Measurements from ENCODE around the gene SPATA19.

Gene SPATA19

DNA sequence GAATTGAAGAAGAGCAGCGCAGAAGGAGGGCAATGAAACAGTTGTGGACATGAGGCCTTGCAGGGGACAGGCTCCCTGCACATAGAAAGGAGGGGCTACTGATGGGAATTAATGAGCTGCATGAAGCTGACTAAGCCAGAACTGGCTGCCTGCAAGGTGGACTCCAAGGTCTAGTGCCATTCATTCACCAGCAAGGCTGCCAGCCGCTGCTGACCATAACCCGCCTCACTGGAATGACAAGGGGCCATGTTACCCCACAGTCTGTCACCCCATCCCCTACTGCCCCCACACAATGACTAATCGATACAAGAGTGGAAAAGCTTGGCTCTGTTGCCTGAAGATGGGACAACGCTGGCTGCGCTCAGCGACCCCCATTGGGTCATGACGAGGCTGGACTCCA is 44.6 kb downstream of the SPATA19 start:
- Histone ChIP-seq H3K36me3 (ENCODE audit: insufficient read depth, low read length) (no peaks in the 10 kb centered on the region), H4K20me1 (ENCODE audit: insufficient read depth, low read length, poor library complexity, severe bottlenecking) (no peaks in the 10 kb centered on the region), H3K4me2 (ENCODE audit: low read depth, low read length, poor library complexity, severe bottlenecking) (no peak overlapping the region), H3K27me3 (ENCODE audit: insufficient read depth, low read length, poor library complexity, severe bottlenecking) (no peaks in the 10 kb centered on the region), H3K79me2 (ENCODE audit: insufficient read depth, low read length) (no peaks in the 10 kb centered on the region), H2AFZ (ENCODE audit: low read length) (no peak overlapping the region), H3K4me3 (ENCODE audit: low read length, poor library complexity, severe bottlenecking) (no peak overlapping the region), H3K9me3 (ENCODE audit: insufficient read depth, low read depth, low read length) (peaks cover 3% of the 10 kb centered on the region; the same call in 1 of the 2 replicates), H3K4me1 (ENCODE audit: insufficient read depth, low read length, poor library complexity, severe bottlenecking) (no peaks in the 10 kb centered on the region), H3K9me2 (replicated peaks; ENCODE audit: low read depth, low read length) (no peaks in the 10 kb centered on the region), H3K9ac (ENCODE audit: low read depth, low read length, poor library complexity, severe bottlenecking) (no peak overlapping the region), H3F3A (ENCODE audit: low read depth) (no peaks in the 10 kb centered on the region)
- TF ChIP-seq, protein P1, sequence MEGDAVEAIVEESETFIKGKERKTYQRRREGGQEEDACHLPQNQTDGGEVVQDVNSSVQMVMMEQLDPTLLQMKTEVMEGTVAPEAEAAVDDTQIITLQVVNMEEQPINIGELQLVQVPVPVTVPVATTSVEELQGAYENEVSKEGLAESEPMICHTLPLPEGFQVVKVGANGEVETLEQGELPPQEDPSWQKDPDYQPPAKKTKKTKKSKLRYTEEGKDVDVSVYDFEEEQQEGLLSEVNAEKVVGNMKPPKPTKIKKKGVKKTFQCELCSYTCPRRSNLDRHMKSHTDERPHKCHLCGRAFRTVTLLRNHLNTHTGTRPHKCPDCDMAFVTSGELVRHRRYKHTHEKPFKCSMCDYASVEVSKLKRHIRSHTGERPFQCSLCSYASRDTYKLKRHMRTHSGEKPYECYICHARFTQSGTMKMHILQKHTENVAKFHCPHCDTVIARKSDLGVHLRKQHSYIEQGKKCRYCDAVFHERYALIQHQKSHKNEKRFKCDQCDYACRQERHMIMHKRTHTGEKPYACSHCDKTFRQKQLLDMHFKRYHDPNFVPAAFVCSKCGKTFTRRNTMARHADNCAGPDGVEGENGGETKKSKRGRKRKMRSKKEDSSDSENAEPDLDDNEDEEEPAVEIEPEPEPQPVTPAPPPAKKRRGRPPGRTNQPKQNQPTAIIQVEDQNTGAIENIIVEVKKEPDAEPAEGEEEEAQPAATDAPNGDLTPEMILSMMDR (conservative IDR thresholded peaks at IDR 0.05; ENCODE audit: low read length) = no peak
- no peak for TF ChIP-seq EZH2phosphoT487 (IDR thresholded peaks at IDR 0.05; ENCODE audit: borderline replicate concordance)

DNA sequence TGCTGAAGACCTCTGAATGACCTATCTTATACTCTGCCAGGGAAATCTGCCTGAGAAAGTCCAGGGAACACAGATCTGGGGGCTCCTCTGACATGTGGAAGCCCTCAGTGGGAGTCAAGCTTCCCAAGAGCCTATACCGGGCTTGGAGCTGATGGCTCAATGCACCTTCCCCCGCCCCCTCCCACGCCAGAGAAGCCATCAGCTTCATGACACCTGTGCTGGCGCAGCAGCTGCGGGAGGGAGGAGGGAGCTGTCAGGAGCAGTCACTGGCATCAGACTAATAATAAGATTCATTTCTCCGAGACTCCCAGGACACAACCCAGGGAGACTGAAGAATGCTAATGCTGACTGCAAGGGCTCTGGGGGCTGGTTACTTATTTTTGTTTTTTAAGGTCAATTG is 47.8 kb downstream of the SPATA19 start:
- Histone ChIP-seq H3K9me3 (ENCODE audit: insufficient read depth, low read depth, low read length) (peaks cover 9% of the 10 kb centered on the region; the same call in 1 of the 2 replicates), H3K27me3 (ENCODE audit: insufficient read depth, low read length, poor library complexity, severe bottlenecking) (no peaks in the 10 kb centered on the region), H3K9ac (ENCODE audit: low read depth, low read length, poor library complexity, severe bottlenecking) (no peak overlapping the region), H2AFZ (ENCODE audit: low read length) (no peak overlapping the region), H4K20me1 (ENCODE audit: insufficient read depth, low read length, poor library complexity, severe bottlenecking) (no peaks in the 10 kb centered on the region), H3K9me2 (replicated peaks; ENCODE audit: low read depth, low read length) (no peaks in the 10 kb centered on the region), H3K4me3 (ENCODE audit: low read length, poor library complexity, severe bottlenecking) (no peak overlapping the region), H3F3A (ENCODE audit: low read depth) (no peaks in the 10 kb centered on the region), H3K4me2 (ENCODE audit: low read depth, low read length, poor library complexity, severe bottlenecking) (no peak overlapping the region), H3K79me2 (ENCODE audit: insufficient read depth, low read length) (no peaks in the 10 kb centered on the region), H3K36me3 (ENCODE audit: insufficient read depth, low read length) (no peaks in the 10 kb centered on the region), H3K4me1 (ENCODE audit: insufficient read depth, low read length, poor library complexity, severe bottlenecking) (no peaks in the 10 kb centered on the region)
- TF ChIP-seq, protein P1 (conservative IDR thresholded peaks at IDR 0.05; ENCODE audit: low read length) = no peak

DNA sequence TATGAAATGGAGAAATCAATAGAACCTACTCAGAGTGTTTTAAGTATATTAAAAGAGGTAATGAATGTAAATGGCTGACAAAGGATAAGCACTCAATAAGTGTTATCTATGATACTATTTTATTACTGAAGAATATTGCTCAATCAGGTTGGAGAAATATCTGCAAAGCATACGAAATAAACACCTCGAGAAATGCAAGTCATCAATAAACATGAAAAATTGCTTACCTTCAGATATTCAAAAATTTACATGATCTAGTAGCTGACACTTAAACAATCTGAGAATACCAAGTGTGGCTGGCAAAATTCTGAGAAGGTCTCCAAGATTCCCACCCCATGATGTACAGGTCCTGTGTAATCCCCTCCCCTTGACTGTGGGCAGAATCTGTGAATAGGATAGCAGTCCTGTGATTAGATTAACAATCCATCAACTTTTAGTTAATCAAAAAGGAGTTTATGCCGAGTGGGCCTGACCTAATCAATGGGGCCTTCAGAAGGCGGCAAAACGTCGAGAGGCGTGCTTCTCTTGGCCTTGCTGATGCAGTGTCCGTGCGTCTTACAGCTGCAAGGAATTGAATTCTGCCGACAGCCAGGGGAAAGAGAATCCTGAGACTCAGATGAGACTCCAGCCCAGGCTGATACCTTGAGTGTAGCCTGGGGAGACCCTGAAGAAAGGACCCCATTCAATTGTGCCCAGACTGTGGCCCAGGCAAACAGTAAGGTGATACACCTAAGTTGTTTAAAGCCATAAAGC is 49.1 kb downstream of the SPATA19 start:
- no peaks in the 10 kb centered on the region for H3F3A ChIP-seq (ENCODE audit: low read depth)
- peaks cover 12% of the 10 kb centered on the region; the same call in 1 of the 2 replicates for H3K9me3 ChIP-seq (ENCODE audit: insufficient read depth, low read depth, low read length)
- H3K36me3 ChIP-seq (ENCODE audit: insufficient read depth, low read length) = no peaks in the 10 kb centered on the region
- no peak overlapping the region for H3K4me3 ChIP-seq (ENCODE audit: low read length, poor library complexity, severe bottlenecking)
- H3K4me2 ChIP-seq (ENCODE audit: low read depth, low read length, poor library complexity, severe bottlenecking) = no peak overlapping the region
- no peak overlapping the region for H3K9ac ChIP-seq (ENCODE audit: low read depth, low read length, poor library complexity, severe bottlenecking)
- H2AFZ ChIP-seq (ENCODE audit: low read length) = no peak overlapping the region
- TF ChIP-seq, protein P1 (conservative IDR thresholded peaks at IDR 0.05; ENCODE audit: low read length) = no peak
- no peak for TF ChIP-seq EZH2phosphoT487 (IDR thresholded peaks at IDR 0.05; ENCODE audit: borderline replicate concordance)
- no peaks in the 10 kb centered on the region for H3K4me1 ChIP-seq (ENCODE audit: insufficient read depth, low read length, poor library complexity, severe bottlenecking)
- H3K9me2 ChIP-seq (replicated peaks; ENCODE audit: low read depth, low read length) = no peaks in the 10 kb centered on the region
- no peaks in the 10 kb centered on the region for H3K79me2 ChIP-seq (ENCODE audit: insufficient read depth, low read length)
- H4K20me1 ChIP-seq (ENCODE audit: insufficient read depth, low read length, poor library complexity, severe bottlenecking) = no peaks in the 10 kb centered on the region
- no peaks in the 10 kb centered on the region for H3K27me3 ChIP-seq (ENCODE audit: insufficient read depth, low read length, poor library complexity, severe bottlenecking)
